ENCODE measurements around the gene SPI1.

DNA sequence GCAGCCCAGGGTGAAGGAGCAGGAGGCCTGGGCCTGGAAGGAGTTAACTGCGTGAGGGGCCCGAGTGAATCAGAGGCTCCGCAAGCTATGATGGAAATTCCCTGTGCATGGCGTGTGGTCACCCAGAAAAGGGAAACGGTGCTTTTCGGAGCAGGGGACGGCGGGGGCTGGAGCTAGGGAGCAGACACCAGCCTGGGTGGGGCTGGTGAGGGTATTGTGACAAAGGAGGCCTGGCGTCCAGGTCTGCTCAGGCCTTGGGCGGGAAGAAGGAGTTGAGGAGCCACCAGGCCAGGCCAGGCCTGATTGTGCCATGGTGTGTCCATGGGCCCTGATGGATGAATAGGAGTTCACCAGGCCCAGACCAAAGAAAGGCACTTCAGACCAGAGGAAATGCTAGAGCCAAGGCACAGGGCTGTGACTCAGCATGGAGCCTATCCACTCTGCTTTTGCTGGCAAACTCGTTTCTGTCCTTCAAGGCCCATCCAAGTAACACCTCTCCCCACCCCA is 12.8 kb upstream of the SPI1 start:
- TF ChIP-seq POLR2AphosphoS5 (IDR thresholded peaks at IDR 0.05; ENCODE audit: insufficient read depth in 1 of 2, low read depth in 1 of 2) (no peak), POLR2A (IDR thresholded peaks at IDR 0.05) (no peak)
- TF ChIP-seq, protein P1, sequence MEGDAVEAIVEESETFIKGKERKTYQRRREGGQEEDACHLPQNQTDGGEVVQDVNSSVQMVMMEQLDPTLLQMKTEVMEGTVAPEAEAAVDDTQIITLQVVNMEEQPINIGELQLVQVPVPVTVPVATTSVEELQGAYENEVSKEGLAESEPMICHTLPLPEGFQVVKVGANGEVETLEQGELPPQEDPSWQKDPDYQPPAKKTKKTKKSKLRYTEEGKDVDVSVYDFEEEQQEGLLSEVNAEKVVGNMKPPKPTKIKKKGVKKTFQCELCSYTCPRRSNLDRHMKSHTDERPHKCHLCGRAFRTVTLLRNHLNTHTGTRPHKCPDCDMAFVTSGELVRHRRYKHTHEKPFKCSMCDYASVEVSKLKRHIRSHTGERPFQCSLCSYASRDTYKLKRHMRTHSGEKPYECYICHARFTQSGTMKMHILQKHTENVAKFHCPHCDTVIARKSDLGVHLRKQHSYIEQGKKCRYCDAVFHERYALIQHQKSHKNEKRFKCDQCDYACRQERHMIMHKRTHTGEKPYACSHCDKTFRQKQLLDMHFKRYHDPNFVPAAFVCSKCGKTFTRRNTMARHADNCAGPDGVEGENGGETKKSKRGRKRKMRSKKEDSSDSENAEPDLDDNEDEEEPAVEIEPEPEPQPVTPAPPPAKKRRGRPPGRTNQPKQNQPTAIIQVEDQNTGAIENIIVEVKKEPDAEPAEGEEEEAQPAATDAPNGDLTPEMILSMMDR (IDR thresholded peaks at IDR 0.05): no peak

Data from vagina (tissue), 2 donors.